ENCODE results near the gene C1QL2.

C1QL2 gene

DNA sequence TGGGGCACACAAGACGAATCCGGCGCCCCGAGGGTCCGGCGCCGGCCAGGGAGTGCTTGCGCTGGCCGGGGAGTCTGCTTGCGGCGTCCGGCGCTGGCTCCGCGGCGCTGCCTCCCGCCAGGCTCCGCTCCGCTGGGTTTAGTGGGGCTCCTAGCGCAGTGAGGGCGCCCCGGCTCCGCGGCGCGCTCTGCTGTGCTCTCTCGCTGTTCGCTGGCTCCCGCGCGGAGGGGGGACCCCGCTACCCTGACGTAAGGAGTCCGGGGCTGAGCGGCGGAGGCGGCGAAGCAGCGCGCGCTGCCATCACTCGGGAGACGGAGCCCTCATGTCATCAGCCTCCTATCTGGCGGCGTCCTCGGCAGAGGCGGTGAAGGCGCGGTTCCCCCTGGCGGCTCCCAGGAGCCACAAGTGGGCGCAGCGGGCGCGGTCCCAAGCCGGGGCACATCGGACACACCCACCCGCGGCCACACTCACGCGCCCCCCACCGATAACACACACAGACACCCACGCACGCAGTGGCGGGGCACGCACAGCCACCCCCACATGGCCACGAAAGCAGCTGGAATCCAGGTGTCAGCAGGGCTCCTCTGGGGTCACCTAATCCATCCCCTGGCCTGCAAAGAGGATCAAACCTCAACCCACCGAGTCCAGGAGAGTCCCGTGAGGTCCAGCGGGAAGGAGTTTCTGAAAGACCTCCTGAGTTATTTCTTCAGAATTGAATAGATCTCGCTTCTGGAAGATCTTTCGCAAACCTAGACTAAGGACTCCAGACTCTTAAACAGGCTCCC lies at the start of gene C1QL2:
Gene C1QL2, minus strand, starts transcription at position 189 of the 785 bp plus-strand sequence. CDS start 482 bp downstream, outside the sequence.
- peak; percentile 28 for DNase-seq

DNA sequence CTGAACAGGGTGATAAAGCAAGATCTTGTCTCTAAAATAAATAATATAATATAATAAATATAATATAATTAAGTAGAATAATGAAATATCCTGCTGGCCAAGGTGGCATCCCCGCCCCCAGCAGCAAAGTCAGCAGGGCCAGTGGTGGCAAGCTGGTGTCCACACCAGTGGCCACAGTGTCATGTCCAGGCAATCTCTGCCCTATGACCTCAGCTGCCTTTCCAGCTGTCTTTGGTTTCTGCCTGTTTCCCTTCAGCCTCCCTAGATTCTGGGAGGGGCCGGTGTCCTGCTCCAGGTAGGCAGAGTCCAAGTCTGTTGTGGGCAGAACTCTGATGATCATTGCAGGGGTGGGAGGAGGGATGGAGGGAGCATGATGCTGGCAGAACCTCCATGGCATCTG lies 48.9 kb upstream of the C1QL2 start:
- no peak for DNase-seq

DNA sequence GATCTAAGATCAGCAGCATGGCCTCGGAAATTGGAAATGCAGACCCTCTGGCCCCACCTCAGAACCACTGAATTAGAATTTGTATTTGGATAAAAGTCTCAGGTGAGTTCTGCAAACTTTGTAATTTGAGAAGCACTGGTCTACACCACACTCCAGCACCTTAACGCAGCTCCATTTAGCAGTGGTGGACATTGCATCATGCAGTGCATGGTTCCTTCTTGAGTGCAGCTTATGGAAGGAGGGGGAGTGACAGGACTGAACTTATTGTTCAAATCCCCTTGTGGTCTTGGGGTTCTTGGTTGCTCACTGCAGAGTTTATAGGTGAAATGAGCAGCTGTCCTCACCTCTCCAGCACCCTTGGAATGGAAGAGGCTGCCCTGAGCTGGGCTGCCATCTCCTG lies 47.6 kb upstream of the C1QL2 start:
- DNase-seq: peak; percentile 54

- DNase-seq: no peak
Observed at GRCh38 chr2:119205001-119205706, 46.6 kb upstream of the C1QL2 start.

GRCh38 chr2:119204525-119204924 lies 46.0 kb upstream of the C1QL2 start:
- DNase-seq: no peak

GRCh38 chr2:119202610-119203310 lies 44.2 kb upstream of the C1QL2 start:
- DNase-seq: no peak

DNA sequence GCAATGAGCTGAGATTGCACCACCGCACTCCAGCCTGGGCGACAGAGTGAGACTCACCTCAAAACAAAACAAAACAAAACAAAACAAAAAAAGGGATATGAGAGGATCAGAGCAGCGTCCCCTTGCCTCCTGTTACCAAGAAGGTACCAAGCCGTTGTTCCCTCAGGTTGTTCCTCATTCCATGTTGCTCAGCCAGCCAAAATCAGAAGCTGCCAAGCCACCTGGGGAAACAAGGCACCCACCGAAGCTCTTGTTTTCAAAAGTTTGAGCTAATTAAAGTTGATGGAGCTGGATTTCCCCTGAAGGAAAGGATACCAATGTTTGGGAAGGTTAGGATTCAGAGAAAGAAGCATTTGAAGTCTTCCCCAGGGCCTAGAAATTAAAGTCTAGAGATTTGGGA lies 43.3 kb upstream of the C1QL2 start:
- DNase-seq: no peak

DNA sequence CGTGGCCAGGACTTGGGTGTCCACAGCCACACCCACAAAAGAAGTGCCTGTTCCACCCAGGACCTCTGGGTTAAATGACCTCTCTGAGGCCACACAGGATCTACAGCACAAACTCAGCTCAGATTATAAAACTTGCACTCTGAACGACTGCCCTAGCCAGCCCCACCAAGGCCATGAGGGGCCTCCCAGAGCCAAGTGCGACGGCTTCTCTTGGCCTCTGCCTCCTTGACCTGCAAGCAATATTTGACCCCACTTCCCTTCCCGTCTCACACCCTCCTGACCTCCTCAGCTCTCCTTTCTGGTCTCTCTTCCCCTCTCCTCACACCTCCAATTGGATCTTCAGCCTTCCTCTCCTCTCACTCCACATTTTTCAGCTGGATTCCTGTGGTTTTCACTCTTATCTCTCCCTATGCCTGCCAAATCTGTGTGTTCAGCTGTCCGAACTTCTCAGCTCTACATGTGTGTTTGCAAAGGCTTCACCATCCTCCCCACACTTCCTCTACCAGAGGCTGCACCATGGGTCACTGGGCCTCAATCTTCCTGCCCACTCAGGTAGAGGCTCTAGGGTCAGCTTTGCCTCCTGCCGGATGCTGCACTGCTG lies 39.8 kb upstream of the C1QL2 start:
- DNase-seq: no peak

DNA sequence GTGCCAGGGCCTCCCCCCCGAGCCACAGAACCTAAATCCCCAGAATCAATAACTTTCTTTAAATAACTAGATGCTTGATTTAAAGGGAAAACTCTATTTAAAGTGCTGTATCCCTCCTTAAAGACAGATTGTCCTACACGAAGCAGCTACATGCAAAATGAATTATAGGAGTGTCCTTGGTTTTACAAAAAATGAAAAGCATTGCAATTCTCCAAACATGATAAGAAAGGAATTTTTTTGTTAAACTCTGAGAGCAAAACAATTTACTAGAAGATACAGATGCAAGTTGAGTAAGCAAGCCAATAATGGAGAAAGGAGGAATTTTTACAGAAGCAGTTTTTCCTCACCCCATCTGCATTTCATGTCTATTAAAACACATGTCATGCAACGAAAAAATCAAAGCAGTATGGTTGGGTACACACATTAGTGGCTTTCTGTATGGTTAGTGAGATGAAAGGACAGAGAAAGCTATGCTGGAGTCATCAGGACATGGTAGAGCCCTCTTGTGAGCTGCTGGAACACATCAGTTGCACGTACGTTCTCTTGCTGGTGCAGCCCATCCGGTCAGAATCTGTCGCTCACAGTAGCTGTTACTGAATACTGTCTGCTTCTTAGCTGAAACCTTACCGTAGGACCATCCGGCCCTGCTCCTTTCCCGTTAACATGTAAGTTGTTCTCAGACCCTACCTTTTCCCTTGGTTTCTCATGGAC lies 39.1 kb upstream of the C1QL2 start:
- no peak for DNase-seq

GRCh38 chr2:119197126-119197405 lies 38.5 kb upstream of the C1QL2 start:
- no peak for DNase-seq

- no peak for DNase-seq
Observed at GRCh38 chr2:119196301-119197125, 38.0 kb upstream of the C1QL2 start.

DNA sequence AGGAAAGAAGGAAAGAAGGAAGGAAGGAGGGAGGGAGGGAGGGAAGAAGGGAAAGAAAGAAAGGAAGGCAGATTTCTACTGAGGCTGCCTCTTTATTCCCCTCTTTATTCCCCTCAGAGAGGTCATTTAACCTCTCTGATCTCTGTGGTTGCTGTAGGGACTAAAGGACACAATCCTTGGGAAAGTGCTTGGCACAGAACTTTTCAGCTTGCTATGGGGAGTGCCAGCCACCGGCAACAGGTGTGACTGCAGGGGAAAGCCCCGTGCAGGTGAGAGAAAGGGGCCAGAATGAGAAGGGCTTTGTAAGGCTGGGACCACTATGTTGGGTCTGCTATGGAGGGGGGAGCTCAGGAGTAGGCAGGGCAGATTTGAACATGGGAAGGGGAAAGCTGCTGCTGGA lies 37.3 kb upstream of the C1QL2 start:
- no peak for DNase-seq

DNA sequence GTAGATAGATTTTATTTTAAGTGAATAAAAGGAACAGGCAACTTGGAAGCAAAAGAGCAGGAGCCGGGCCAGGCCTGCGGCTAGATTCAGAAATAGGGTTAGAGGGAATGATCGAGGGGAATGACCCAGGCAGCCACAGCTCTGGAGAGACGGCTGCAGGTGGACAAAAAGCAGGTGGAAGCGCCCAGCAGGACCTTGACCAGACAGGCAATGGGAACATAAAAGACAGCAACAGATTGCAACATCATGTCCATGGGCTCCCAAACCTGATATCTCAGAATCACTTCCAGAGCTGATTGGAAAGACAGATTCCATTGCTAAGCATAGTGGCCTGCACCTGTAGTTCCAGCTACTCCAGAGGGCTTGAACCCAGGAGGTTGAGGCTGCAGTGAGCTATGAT lies 36.5 kb upstream of the C1QL2 start:
- DNase-seq: no peak

- DNase-seq: no peak
Observed at GRCh38 chr2:119192893-119193292, 34.3 kb upstream of the C1QL2 start.

- no peak for DNase-seq
Observed at GRCh38 chr2:119190321-119191111, 32.0 kb upstream of the C1QL2 start.

GRCh38 chr2:119184512-119184911 lies 26.0 kb upstream of the C1QL2 start:
- DNase-seq: no peak

- no peak for DNase-seq
Observed at GRCh38 chr2:119181791-119182445, 23.4 kb upstream of the C1QL2 start.

DNA sequence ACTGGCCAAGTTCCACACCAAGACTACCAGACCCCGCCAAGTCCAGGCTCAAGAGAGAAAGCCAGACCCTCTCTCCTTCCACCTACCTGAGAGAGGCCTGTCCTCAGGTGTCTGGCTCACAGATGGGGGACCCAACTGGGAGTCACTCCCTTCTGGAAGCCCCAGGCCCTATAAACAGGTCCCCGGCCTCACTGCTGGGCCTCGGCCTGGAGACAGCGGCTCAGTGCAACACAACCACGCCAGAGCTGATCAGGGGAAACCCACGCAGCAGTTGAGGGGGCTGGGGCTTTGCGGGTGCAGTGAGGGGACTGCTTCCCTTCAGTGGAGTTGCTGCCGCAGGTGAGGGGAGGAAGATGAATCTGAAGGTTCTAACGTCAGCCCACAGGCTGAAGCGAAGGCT lies 22.8 kb upstream of the C1QL2 start:
- no peak for DNase-seq

DNA sequence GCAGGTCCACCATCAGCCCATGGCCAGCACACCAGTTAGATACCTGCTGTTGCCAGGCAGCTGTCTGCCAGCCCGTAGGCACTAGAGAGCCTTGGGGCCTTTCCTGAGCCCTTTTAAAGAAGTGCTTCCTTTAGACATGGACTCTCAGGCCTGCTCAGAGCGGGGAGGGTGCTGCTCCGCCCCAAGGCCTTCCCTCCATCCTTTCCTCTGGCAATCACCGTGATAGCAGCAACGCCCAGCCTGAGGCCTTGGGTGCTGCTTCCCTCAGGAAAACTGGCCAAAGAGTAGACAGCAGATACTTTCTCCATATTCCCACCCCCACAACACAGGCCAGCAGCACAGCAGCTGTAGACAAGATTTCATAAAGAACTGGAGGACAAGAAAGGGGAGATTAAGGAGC lies 22.3 kb upstream of the C1QL2 start:
- peak; percentile 10 for DNase-seq

DNA sequence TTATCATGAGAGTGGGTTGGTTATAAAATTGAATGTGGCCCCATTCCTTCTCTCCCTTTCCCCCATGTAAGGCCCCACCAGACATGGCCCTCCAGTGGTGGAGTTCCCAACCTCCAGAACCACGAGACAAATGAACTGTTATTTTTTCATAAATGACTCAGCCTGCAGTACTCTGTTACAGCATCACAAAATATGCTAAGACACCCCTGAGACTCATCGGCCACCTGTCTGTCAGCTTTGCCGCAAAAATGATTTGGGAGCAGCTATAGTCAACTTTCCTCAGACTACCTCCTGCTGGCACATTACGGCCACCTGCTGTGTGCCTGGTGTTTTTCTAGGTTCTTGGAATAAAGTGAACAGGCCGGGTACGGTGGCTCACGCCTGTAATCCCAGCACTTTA lies 21.4 kb upstream of the C1QL2 start:
- no peak for DNase-seq

DNA sequence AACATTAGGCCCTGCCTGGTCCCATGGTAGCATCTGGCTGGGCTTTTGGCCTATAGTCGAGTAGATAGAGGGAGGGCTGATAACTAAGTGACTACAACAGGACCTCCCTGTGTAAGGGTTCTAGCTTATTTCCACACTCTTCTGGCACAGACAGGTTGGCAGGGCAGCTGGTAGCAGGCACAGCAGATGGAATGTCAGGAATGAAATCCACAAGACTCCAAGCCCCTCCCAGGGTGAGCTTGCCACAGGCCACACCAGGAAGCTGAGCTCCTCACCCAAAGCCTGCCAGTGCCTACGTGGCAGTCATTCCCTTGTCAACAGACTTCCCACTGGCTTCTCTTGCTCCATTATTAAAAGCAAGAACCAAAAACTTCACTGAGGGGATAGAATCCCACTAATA lies 20.7 kb upstream of the C1QL2 start:
- no peak for DNase-seq

Data from NCI-H510A treated with DMSO at 0.1 percent for 48 hours (cell line).